Measurements from ENCODE around the gene RXRA.

The RXRA gene

GRCh38 chr9:134400283-134400682 lies 74.0 kb downstream of the RXRA start:
- no peak for DNase-seq (ENCODE audit: low read depth)

GRCh38 chr9:134401391-134401790 lies 75.1 kb downstream of the RXRA start:
- no peak for DNase-seq (ENCODE audit: low read depth)

- DNase-seq (ENCODE audit: low read depth): no peak
Measured at GRCh38 chr9:134402182-134402581, 75.9 kb downstream of the RXRA start.

DNA sequence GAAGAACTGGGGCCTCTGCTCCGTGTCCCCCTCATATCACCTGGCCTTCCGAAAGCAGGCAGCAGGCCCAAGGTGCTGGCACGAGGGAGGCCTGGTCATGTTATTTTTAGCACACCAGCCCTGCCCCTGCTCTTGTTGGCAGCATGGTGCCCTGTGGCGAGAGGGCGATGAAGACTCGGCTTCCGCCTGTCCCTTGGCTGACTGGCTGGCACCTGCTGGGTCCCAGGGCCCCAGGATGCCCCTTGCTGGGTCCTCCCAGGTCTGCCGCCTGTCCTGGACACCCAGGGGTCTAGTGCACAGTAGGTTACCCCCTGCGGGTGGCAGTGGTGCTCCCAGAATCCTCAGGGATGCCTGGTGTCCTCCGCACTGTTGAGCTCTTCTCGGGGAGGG lies 77.0 kb downstream of the RXRA start:
- no peak for DNase-seq (ENCODE audit: low read depth)

GRCh38 chr9:134403682-134404301 lies 77.5 kb downstream of the RXRA start:
- DNase-seq (ENCODE audit: low read depth): peak; percentile 58

DNA sequence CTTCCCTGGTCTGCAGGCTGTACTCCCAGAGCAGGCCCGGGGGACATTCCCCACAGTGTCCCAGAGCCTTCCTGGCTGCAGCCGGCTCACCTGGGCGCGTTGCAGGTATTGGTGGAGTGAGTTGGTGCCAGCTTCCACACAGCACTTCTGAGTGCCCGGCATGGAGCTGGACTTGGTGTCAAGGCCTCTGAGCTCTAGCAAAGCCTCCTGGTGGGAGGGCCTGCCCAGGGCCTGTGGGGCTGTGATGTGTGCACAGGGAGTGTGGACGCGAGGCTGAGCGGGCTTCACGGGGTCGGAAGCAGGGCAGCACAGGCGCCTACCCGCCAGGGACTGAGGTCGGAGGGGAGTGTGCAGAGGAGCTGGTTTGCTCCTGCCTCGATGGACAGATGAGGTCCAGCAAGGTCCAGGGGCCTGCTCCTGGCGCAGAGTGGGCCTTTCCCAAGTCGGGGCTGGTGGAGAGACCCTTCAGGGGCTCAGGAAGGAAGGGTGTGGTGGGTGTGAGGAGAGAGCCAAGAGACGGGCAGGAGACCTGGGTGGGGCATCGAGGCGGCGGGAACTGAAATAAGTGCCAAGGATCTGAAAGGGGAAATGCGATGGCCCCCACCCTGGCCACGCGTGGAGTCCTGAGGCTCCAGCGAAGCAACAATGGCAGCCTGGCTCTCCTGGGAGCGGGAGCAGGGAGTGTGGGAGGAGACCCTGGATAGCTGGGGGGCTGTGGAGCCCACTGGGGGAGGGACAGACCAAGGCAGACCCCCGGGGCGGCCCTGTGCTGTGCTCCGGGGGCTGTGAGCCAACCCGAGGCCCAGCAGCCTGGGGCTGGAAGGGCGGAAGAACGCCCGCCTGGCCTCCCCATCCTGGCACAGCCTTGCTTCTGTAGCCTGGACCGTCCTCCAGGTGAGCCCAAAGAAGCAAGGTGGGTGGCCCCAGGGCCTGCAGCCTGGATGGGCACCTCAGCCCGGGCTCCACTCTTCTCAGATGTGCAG lies 78.4 kb downstream of the RXRA start:
- no peak for DNase-seq (ENCODE audit: low read depth)

GRCh38 chr9:134405527-134405926 lies 79.3 kb downstream of the RXRA start:
- DNase-seq (ENCODE audit: low read depth): no peak

DNA sequence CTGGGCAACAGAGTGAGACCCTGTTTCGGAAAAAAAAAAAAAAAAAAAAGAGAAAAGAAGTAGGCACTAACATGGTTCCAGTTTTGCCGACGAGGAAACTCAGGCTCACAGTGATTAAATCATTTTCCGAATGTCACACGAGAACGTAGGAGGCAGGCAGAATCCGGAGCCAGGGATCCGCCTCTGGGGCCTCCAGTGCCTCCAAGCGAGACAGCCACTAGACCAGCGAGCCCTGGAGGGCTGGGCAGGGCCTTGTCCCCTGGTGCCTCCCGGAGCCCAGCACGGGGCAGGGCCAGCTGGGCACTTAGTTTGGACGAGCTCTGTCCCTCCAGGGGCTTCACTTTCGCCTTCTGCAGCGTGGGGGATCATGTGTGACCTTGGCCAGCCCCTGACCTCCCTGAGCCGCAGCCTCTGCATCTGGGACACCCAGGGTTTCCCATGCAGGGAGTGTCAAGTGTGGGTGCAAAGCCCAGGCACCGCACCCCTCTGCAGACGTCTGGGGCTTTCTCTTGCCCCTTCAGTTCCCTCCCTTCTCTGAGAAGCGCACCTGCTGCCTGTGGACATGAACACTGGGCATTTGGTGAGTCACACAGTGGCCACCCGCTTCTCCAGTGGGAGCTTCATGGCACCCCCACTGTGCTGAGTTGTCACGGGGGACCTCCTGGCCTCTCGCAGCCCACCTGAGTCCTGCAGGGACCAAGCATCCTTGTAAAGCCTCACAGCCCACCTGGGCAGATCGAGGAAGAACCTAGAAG lies 80.3 kb downstream of the RXRA start:
- no peak for DNase-seq (ENCODE audit: low read depth)

GRCh38 chr9:134407121-134407779 lies 81.0 kb downstream of the RXRA start:
- peak; percentile 42 for DNase-seq (ENCODE audit: low read depth)

GRCh38 chr9:134408389-134408788 lies 82.1 kb downstream of the RXRA start:
- no peak for DNase-seq (ENCODE audit: low read depth)

DNA sequence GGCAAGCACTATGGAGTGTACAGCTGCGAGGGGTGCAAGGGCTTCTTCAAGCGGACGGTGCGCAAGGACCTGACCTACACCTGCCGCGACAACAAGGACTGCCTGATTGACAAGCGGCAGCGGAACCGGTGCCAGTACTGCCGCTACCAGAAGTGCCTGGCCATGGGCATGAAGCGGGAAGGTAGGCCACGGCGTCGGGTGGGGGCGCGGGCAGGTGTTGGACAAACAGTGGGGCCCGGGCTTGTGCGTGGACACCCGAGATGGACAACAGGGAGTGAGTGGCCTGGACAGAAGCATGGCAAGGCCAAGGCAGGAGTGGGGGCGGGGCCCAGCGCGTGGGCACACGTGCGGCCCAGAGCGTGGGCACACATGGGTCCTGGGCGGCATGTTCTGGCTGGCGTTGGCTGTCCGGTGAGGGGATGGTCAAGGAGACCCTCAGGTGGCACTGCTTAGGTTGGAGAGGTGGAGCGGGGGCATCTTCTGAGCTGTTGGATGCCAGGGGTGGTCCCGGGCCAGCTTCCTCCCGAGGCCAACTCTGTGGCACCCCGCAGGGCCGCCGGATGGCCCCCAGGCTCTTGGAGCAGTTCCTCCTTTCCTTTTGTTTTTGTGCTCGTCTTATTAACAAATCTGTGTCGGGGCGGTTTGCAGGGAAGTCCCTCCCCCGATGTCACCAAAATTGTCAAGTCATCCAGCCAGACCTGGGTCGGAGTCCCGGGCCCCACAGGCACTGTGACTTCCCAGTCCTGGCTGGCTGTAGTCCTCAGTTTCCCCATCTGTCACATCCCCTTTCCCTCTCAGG lies 82.9 kb downstream of the RXRA start:
- DNase-seq (ENCODE audit: low read depth): no peak

DNA sequence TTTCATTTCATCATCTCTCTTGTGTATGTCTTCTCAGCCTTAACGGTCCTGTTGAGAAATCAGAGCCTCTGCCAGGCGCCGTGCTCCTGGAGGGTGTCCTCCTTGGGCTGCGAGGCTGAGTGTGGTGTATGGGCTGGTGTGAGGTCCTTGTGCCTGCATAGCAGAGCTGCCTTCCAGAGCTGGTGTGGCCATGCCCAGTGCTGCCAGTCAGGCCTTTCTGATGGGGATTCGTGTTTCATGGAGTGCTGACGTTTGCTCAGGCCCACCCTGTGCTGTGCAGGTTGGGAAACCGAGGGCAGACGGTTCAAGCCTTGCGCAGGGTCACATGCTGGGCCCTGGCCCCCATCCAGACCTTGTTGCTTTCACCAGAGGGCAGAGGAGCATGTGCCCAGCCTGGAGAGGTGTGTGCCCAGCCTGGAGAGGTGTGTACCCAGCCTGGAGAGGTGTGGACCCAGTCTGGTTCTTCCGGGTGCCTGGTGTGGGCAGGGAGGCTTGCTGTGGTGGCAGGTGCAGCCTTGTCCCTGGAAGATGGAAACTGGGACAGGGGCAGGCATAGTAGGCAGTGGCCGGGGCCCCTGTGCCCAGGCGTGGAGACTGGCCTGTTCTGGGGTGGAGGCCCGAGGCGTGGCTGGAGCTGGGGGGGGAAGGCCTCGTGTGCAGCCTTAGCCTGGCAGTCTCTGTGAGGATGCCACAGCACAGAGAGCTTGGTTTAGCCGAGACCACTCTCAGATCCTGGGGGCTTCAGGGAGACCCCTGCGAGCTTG lies 84.0 kb downstream of the RXRA start:
- no peak for DNase-seq (ENCODE audit: low read depth)

GRCh38 chr9:134410835-134411217 lies 84.6 kb downstream of the RXRA start:
- DNase-seq (ENCODE audit: low read depth): no peak

GRCh38 chr9:134411440-134412297 lies 85.4 kb downstream of the RXRA start:
- DNase-seq (ENCODE audit: low read depth): no peak

- no peak for DNase-seq (ENCODE audit: low read depth)
Measured at GRCh38 chr9:134412298-134412711, 86.0 kb downstream of the RXRA start.

- no peak for DNase-seq (ENCODE audit: low read depth)
Measured at GRCh38 chr9:134413112-134413715, 87.0 kb downstream of the RXRA start.

- peak; percentile 42 for DNase-seq (ENCODE audit: low read depth)
Measured at GRCh38 chr9:134413890-134414623, 87.8 kb downstream of the RXRA start.

DNA sequence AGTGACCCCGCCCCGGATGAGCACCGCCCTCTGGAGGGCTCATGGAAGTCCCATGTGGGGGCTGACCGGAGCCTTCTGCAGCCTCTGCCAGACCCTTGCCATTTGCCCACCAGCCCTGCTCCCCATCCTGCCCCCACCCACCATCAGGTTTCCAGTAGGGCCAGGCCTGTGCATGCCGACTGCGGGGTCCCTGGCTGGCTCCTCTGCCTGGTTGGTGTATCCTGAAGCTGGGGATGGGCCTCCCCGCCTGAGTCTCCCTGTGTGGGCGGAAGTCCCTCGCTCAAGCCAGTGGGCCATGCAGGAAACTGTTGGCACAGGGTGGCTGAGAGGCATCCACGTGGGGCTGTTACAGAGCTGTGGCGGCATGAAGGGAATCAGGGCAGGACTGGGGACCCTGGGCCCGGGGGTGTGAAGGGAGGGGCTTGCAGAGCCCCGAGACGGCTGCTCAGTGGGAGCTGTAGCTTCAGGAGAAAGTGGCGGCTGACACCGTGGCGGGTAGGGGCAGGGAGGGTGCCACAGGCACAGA lies 88.7 kb downstream of the RXRA start:
- no peak for DNase-seq (ENCODE audit: low read depth)
